ENCODE measurements around the gene MRPS9.

MRPS9 gene

GRCh38 chr2:105149272-105149671 is 111.4 kb downstream of the MRPS9 start:
- Histone ChIP-seq H3K4me3 (replicated peaks; ENCODE audit: low read depth, low read length) (no peak overlapping the region), H3K36me3 (ENCODE audit: control insufficient read depth, insufficient read depth, low read length) (no peaks in the 10 kb centered on the region), H3K27me3 (replicated peaks; ENCODE audit: control insufficient read depth, insufficient read depth, low read length) (peaks cover 2% of the 10 kb centered on the region)
- TF ChIP-seq CTCF (IDR thresholded peaks at IDR 0.05; ENCODE audit: insufficient read depth, low read length, poor library complexity, severe bottlenecking) = no peak
- no peak for DNase-seq (ENCODE audit: extremely low read depth, insufficient read length)

All from GM06990 (cell line).